ENCODE results near the gene CNN1. TPM values are rescaled to one million over a fixed set of nuclear protein-coding genes. Genes with fewer than 3 reads are reported as not detected.

The CNN1 gene
- total RNA-seq, 1 donor from 2014 or later: 27.3 TPM

GRCh38 chr19:11576227-11576626 is 37.6 kb downstream of the CNN1 start:
- intact Hi-C loops (cut with DNase I): no loop called here
- no peak for TF ChIP-seq CTCF (IDR thresholded peaks at IDR 0.05)
- peak overlapping the region; percentile 47 for H3K27ac ChIP-seq
- H3K4me1 ChIP-seq: peaks cover 24% of the 10 kb centered on the region
- no peaks in the 10 kb centered on the region for H3K9me3 ChIP-seq
- peak; percentile 18 for ATAC-seq
- no peak for DNase-seq
- H3K36me3 ChIP-seq: no peaks in the 10 kb centered on the region
- H3K27me3 ChIP-seq: no peaks in the 10 kb centered on the region
- H3K4me3 ChIP-seq: peak overlapping the region; percentile 58

- H3K9me3 ChIP-seq: no peaks in the 10 kb centered on the region
- no peaks in the 10 kb centered on the region for H3K27me3 ChIP-seq
- peak within 1 kb of the TSS; percentile 84 for H3K27ac ChIP-seq
- H3K4me3 ChIP-seq: peak within 1 kb of the TSS; percentile 58
- H3K36me3 ChIP-seq: no peaks in the 10 kb centered on the region
- ATAC-seq: peak; percentile 51
- peak; percentile 78 for DNase-seq
- intact Hi-C loops (cut with DNase I): no loop called here
- TF ChIP-seq CTCF (IDR thresholded peaks at IDR 0.05): no peak
- H3K4me1 ChIP-seq: peaks cover 36% of the 10 kb centered on the region
Measured at GRCh38 chr19:11577451-11578257, 39.0 kb downstream of the CNN1 start, which contains the start of gene ACP5. Gene ACP5 (minus strand): TSS chr19:11577645. CDS start chr19:11577317, 328 bp downstream.

- peak; percentile 92 for DNase-seq
- H3K27ac ChIP-seq: peak overlapping the region; percentile 84
- peaks cover 36% of the 10 kb centered on the region for H3K4me1 ChIP-seq
Measured at GRCh38 chr19:11578258-11579142, 39.8 kb downstream of the CNN1 start.

GRCh38 chr19:11580116-11580515 is 41.5 kb downstream of the CNN1 start:
- no peak for DNase-seq

More at GRCh38 chr19:11578258-11579142, 39.8 kb downstream of the CNN1 start:
- no peak for TF ChIP-seq CTCF (IDR thresholded peaks at IDR 0.05)
- Histone ChIP-seq H3K4me3 (peak overlapping the region; percentile 58), H3K36me3 (no peaks in the 10 kb centered on the region), H3K27me3 (no peaks in the 10 kb centered on the region), H3K9me3 (no peaks in the 10 kb centered on the region)
- peak; percentile 78 for ATAC-seq
- intact Hi-C loops (cut with DNase I): no loop called here

More at GRCh38 chr19:11580116-11580515, 41.5 kb downstream of the CNN1 start:
- no peaks in the 10 kb centered on the region for H3K36me3 ChIP-seq
- peak overlapping the region; percentile 85 for H3K27ac ChIP-seq
- H3K9me3 ChIP-seq: no peaks in the 10 kb centered on the region
- no peak for ATAC-seq
- no peaks in the 10 kb centered on the region for H3K27me3 ChIP-seq
- TF ChIP-seq CTCF (IDR thresholded peaks at IDR 0.05): no peak
- no peak overlapping the region for H3K4me3 ChIP-seq
- intact Hi-C loops (cut with DNase I): no loop called here
- H3K4me1 ChIP-seq: peaks cover 36% of the 10 kb centered on the region

Data from upper lobe of right lung (tissue), 1 donor.